GM18519 (cell line): ENCODE results near the gene TRPV2.
"Not testable (repeated sequence)": the region's sequence is repeated elsewhere in the genome, so short reads cannot be mapped to it uniquely, and the experiment has no call there.

Experiments used
- ATAC-seq: cut with Tn5 transposase; IDR thresholded peaks from one replicate; pipeline ENCODE4 v1.9.1; 2021; ENCODE audit warnings: mild to moderate bottlenecking, moderate library complexity; ENCODE audit not compliant: unreplicated experiment, low FRiP score

The TRPV2 gene, protein sequence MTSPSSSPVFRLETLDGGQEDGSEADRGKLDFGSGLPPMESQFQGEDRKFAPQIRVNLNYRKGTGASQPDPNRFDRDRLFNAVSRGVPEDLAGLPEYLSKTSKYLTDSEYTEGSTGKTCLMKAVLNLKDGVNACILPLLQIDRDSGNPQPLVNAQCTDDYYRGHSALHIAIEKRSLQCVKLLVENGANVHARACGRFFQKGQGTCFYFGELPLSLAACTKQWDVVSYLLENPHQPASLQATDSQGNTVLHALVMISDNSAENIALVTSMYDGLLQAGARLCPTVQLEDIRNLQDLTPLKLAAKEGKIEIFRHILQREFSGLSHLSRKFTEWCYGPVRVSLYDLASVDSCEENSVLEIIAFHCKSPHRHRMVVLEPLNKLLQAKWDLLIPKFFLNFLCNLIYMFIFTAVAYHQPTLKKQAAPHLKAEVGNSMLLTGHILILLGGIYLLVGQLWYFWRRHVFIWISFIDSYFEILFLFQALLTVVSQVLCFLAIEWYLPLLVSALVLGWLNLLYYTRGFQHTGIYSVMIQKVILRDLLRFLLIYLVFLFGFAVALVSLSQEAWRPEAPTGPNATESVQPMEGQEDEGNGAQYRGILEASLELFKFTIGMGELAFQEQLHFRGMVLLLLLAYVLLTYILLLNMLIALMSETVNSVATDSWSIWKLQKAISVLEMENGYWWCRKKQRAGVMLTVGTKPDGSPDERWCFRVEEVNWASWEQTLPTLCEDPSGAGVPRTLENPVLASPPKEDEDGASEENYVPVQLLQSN

GRCh38 chr17:16415031-16415924 lies at the start of gene TRPV2:
Gene TRPV2 (plus strand): TSS chr17:16415571. CDS start chr17:16417669, 2,098 bp downstream.
- ATAC-seq, result no peak

GRCh38 chr17:16371742-16372141 lies 43.6 kb upstream of the TRPV2 start:
- ATAC-seq, result no peak

DNA sequence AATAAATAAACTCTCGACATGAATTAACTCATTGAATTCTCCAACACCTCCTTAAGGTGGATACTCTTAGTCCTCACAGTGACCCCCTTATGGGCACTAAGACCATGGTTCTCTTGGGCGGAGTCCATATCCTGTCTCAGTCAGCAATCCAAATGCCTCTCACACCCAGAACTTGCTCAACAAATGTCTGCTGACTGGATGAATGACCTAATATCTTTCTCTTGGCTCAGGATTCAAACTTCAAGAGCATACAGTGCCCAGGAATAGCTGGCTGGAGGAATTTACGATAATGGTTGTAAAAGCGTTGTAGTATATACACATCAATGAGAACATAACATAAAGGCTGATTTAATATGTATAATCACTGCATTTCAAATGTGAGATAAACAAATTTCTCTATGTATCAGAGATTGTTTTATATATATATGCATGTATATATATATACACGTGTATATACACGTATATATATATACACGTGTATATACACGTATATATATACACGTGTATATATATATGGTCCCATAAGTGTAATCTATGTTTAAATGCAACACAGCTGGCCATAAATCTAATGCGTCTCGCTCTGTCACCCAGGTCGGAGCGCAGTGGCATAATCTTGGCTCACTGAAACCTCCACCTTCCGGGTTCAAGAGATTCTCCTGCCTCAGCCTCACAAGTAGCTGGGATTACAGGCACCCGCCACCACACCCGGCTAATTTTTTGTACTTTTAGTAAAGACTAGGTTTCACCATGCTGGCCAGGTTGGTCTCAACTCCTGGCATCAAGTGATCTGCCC lies 41.0 kb upstream of the TRPV2 start:
- ATAC-seq, result no peak

DNA sequence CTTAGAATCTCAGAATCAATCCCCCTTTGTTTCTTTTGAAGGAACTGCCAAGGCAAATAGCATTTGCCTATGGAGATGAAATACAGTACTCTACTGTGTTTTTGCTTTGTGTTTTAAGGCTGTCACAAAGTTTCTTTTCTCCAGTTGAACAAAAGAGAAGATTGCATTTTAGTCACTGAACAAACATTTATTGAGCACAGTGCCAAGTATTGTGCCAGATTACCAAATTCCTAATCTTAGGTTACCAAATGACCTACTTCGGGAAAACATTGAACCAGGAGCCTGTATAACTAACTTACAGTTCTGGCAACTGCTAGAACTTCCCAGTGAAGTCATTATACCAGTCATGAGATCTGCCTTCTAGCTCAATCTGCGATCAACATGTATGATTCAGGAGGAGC lies 37.4 kb upstream of the TRPV2 start:
- no peak for ATAC-seq

DNA sequence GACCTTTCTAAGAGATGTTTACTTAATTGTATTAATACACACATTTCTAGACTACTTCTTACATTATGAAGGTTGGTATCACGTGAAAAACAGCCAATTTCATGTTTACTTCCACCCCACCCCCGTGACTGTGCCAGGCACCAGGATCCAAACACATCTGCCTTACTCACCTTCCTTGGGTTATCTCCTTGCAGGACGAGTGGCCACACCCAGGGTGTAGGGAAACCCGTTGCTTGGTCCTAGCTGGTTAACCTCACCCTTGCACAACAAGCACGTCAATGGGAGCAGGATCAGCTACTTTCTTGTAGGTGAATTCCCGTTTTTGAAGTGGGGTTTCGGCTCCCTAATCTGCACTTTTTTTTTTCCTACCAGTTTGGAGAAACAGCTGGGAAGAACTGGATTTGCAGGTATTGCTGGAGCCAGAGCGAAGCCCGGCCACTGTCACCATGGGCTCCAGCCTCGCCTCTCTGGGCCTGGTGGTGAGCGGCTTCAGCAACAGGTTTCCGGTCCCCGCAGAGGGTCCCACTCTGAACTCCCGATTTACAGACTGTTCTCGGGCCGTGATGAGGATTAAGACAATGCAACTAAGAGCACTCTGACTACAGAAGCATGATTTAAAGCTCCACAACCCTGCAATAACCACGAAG lies 36.6 kb upstream of the TRPV2 start:
- ATAC-seq, result no peak

DNA sequence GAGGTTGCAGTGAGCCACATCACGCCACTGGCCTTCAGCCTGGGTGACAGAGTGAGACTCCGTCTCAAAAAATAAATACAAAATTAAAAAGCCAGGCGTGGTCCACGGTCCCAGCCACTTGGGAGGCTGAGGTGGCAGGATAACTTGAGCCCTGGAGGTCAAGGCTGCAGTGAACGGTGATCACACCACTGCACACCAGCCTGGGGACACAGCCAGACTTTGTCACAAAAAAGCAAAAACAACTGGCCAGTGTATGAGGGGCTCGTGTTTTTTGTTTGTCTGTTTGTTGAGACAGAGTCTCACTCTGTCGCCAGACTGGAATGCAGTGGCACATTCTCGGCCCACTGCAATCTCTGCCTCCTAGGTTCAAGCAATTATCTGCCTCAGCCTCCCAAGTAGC lies 35.7 kb upstream of the TRPV2 start:
- ATAC-seq, result no peak

DNA sequence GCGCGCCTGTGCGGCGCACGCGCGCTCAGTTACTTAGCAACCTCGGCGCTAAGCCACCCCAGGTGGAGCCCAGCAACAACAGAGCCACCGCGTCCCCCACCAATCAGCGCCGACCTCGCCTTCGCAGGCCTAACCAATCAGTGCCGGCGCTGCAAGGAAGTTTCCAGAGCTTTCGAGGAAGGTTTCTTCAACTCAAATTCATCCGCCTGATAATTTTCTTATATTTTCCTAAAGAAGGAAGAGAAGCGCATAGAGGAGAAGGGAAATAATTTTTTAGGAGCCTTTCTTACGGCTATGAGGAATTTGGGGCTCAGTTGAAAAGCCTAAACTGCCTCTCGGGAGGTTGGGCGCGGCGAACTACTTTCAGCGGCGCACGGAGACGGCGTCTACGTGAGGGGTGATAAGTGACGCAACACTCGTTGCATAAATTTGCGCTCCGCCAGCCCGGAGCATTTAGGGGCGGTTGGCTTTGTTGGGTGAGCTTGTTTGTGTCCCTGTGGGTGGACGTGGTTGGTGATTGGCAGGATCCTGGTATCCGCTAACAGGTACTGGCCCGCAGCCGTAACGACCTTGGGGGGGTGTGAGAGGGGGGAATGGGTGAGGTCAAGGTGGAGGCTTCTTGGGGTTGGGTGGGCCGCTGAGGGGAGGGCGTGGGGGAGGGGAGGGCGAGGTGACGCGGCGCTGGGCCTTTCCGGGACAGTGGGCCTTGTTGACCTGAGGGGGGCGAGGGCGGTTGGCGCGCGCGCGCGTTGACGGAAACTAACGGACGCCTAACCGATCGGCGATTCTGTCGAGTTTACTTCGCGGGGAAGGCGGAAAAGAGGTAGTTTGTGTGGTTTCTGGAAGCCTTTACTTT lies 34.5 kb upstream of the TRPV2 start, which contains the start of gene UBB:
Gene UBB, plus strand, starts transcription at position 452 of the 856 bp plus-strand sequence. CDS start 817 bp downstream, outside the sequence.
- peak; percentile 77 for ATAC-seq

GRCh38 chr17:16381496-16381820 lies 33.9 kb upstream of the TRPV2 start:
- no peak for ATAC-seq

DNA sequence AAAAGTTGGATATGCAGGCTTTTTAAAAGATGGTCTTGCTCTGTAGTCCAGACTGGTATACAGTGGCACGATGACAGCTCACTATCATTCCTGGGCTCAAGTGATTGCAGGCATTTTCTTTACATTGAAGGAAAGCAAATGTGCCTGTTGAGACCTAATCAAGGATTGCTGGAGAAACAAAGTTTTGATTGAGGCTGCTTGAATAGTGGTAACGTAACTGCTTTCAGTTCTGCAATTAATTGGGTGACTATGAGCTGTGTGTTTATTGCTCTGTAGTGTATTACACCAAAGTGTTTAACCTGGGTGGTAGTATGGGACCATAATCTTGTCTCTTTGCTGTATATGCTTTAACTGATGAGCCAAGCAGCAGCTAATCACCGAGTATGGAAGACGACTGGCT lies 32.2 kb upstream of the TRPV2 start:
- no peak for ATAC-seq

- no peak for ATAC-seq
Observed at GRCh38 chr17:16383772-16384287, 31.5 kb upstream of the TRPV2 start.

DNA sequence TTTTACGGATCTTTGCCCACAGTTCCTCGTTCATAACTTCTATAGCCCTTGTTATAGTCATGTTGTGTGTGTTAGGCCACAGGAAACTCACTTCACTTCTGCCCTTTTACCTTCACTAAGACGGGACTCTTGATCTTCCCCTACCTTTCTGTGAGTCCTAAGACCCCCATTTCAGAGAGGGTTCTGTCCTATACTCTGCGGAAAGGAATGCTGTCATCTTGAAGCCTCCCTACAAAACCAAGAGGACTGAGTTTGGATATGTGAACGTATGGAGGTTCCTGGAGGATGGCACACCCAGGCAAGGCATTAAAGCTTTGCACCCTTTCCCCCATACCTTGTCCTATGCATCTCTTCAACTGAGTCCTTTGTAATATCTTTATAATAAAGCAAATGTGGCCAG lies 30.8 kb upstream of the TRPV2 start:
- no peak for ATAC-seq

DNA sequence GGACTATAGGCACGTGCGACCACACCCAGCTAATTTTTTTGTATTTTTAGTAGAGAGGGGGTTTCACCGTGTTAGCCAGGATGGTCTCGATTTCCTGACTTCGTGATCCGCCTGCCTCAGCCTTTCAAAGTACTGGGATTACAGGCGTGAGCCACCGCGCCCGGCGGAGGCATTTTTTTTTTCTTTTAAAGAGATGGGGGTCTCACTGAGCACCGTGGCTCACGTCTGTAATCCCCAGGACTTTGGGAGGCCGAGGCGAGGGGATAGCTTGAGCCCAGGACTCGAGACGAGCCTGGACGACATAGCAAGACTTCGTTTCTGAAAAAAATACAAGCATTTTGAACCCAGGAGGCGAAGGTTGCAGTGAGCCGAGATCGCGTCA lies 29.3 kb upstream of the TRPV2 start:
- ATAC-seq, result not testable (repeated sequence)

- ATAC-seq, result no peak
Observed at GRCh38 chr17:16391451-16391850, 23.9 kb upstream of the TRPV2 start.

DNA sequence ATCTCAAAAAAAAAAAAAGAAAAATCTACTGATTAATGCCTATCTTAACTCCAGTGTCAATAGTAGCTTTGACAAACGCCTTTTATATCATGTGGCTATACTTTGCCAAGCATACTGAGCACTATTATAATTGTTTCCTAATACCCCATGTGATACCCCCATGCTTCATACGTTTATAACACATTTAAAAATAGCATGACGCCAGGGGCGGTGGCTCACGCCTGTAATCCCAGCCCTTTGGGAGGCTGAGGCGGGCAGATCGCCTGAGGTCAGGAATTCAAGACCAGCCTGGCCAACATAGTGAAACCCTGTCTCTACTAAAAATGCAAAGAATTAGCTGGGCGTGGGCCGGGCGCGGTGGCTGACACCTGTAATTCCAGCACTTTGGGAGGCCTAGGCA lies 22.9 kb upstream of the TRPV2 start:
- not testable (repeated sequence) for ATAC-seq

GRCh38 chr17:16395887-16396286 lies 19.5 kb upstream of the TRPV2 start:
- ATAC-seq, result not testable (repeated sequence)

DNA sequence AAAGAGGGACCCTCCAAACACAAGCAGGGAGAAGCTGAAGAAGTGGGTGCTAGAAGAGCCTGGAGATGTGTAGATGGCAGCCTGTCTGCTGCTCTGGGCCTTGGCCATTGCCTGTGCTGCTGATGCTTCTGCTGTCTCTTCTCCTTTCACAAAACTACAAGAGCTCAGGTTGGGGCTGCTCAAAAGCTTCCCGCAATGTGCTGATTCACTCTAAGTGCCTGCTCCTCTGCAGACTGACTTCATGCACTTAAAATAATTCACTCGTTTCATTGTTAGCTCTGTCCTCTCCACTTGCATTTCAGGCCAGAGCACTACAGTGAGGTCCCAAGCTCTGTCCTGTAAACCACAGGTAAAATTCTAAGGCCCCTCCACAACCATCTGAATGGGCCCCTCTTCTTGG lies 18.7 kb upstream of the TRPV2 start:
- ATAC-seq, result not testable (repeated sequence)

DNA sequence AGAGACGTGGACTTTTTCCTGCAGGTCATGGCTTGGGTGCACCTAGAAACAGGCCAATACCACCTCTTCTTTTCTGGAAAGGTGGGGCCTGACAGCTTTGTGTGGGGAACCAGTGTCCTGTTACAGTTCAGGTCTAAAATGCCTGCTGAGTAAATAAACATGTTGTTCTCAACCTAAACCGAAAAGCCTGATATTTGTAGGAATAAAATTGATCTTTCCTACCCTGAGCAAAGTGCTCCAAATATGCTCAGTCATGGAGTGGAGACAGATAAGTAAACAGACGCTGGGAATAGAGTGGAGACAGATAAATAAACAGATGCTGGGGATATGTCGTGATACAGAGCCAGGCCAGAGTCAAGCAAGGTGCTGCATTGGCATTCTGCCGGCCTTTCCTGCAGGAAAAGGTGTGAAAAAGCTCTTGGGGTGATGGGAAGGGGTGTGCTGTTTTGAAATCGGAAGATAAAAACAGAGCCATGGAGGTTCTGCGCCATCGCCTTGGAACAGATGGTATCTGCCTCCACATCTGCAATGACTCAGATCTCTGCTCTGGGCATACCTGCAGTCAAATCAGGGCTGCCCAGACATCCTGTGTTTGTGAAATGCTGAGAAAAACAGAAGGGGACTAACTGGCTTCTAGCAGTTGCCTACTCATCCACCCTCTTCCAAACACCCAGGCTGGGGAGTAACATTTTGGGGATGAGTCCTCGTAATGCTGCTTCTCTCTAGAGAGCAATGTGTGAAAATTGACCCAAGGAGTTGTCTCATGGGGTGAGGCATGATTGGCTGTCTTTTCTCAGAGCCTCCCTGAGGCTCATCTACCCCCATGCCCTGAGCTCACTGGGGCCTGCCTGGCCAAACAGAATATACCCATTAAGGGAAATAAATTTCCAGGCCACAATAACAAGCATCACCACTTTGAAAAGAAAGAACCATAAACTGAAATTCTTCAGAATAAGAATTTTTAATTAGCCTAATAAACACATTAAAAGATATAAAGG lies 16.8 kb upstream of the TRPV2 start:
- no peak for ATAC-seq
